Ovary (tissue), 9 donors: ENCODE results near the gene TEKT3. TPM values are rescaled to one million over a fixed set of nuclear protein-coding genes. Genes with fewer than 3 reads are reported as not detected.

Experiments used
- DNase-seq, 5 donors: peaks; one replicate each; pipeline ENCODE4 v3.0.0-alpha.2; 2019 to 2020
- H3K27ac ChIP-seq, 2 donors: fragments of 200-600 bp; one replicate each; pipeline versions ENCODE4 v1.5.1 to v1.8.0; 2019 to 2022
- H3K27me3 ChIP-seq: fragments of 200-600 bp; one replicate; pipeline ENCODE4 v1.8.0; 2022
- H3K36me3 ChIP-seq: fragments of 200-600 bp; sonication (generic); one replicate; pipeline ENCODE4 v1.5.1; 2019
- H3K4me1 ChIP-seq: one replicate; pipeline ENCODE4 v1.8.1; 2013; ENCODE audit warnings: mild to moderate bottlenecking, moderate library complexity; ENCODE audit not compliant: insufficient read depth
- H3K4me3 ChIP-seq: fragments of 200-600 bp; sonication (generic); one replicate; pipeline ENCODE4 v1.5.1; 2017
- H3K9me3 ChIP-seq, 2 donors: fragments of 200-600 bp in 1 of 2; sonication (generic) in 1 of 2; one replicate each; pipeline versions ENCODE4 v1.5.1 to v1.8.1; 2013 to 2019; ENCODE audit warnings: mild to moderate bottlenecking in 1 of 2, moderate library complexity in 1 of 2
- CTCF ChIP-seq, 3 donors: fragments of 450-650 bp in 2 of 3; fragments of 200-600 bp in 1 of 3; IDR thresholded peaks; one replicate each; pipeline versions ENCODE4 v1.5.1 to v1.8.0; 2016 to 2022; ENCODE audit warnings: antibody characterized with exemption in 3 of 3, mild to moderate bottlenecking in 1 of 3
- EP300 ChIP-seq: sonication (generic); formaldehyde crosslinking; IDR thresholded peaks from one replicate; pipeline ENCODE4 v1.6.1; 2017; ENCODE audit warnings: antibody characterized with exemption
- POLR2A ChIP-seq: fragments of 450-650 bp; IDR thresholded peaks from one replicate; pipeline ENCODE4 v1.6.1; 2017; ENCODE audit warnings: antibody characterized with exemption, mild to moderate bottlenecking, moderate library complexity
- WGBS, 3 donors: extraction: QIAGEN DNeasy Blood & Tissue Kit in 1 of 3; methylation state at CpG; one replicate each; pipeline versions ENCODE4 v1.1.5 to v1.1.7; 2013 to 2017; 5-methylcytosine and 5-hydroxymethylcytosine counted together
- intact Hi-C, 4 donors: fragments of 100-400 bp; cut with DNase I; formaldehyde crosslinking; loops; one replicate each; pipeline versions ENCODE4 v1.11.0 to v1.15.1; 2022 to 2023
- polyA plus RNA-seq, 2 donors: library from polyadenylated mRNA; stranded (reverse); fragments of 200-250 nt in 1 of 2; fragments of 350-450 nt in 1 of 2; fragmentation: Illumina TruSeq in 1 of 2; extraction: RNeasy Lipid Tissue Mini Kit (QIAGEN cat#74804) in 1 of 2; gene quantifications; one replicate each; pipeline ENCODE4 v1.2.3, GENCODE V29; 2013 to 2014
- total RNA-seq, 7 donors: library from RNA; depleted of rRNA in 2 of 7; stranded (reverse); fragments of >200 nt in 2 of 7; fragmentation: NEBNext Ultra II Directional in 3 of 7; extraction: Animal tissue kit (Norgen Biotek cat#: 25700) in 3 of 7; gene quantifications; one replicate each; pipeline versions ENCODE4 v1.1.0 to v1.2.4, GENCODE V29; 2016 to 2023
- donor health status: DM: no; HTN: no; CAD: no; lungs with moderate emphysema.
- donor health status: DM: no; HTN: no; CAD: no.
- donor health status: Bipolar disorder and iron deficiency.
- donor health status: DM: yes; HTN: yes; CAD: no.
- donor health status: DM: no; HTN: no; CAD: no.
- donor health status: DM: yes; HTN: yes; CAD: no.

Gene TEKT3
- total and polyA plus RNA-seq, 9 donors: 0.72 to 4.0 (median 1.6) TPM

DNA sequence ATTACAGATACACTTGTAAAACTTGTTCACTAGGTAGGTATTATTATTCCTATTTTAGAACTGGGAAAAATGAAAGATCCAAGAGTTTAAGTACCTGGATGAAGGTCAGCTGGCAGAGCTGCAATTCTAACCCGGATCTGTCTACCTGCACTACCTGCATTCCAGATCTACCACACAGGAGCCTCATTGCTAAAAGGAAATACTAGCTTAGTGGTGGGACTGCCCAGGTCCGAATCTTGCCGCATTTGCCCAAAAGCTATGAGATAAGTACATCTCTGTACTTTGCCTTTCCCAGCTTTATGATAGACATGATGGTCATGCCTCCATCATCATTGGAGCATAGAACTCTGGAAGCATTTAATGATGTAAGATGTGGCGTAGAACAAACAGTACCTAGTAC lies 36.8 kb upstream of the TEKT3 start:
- Histone ChIP-seq H3K27ac (no peak overlapping the region), H3K36me3 (no peaks in the 10 kb centered on the region), H3K27me3 (no peaks in the 10 kb centered on the region), H3K9me3 (no peaks in the 10 kb centered on the region), H3K4me1 (peaks cover 4% of the 10 kb centered on the region), H3K4me3 (no peak overlapping the region)
- WGBS, 3 donors: 86 to 90% (median 90%) methylated on average over 4 of the region's 4 CpGs
- TF ChIP-seq EP300 (no peak), POLR2A (no peak), CTCF (IDR thresholded peaks at IDR 0.05) (no peak)
- intact Hi-C loops: no loop called here
- DNase-seq: no peak

DNA sequence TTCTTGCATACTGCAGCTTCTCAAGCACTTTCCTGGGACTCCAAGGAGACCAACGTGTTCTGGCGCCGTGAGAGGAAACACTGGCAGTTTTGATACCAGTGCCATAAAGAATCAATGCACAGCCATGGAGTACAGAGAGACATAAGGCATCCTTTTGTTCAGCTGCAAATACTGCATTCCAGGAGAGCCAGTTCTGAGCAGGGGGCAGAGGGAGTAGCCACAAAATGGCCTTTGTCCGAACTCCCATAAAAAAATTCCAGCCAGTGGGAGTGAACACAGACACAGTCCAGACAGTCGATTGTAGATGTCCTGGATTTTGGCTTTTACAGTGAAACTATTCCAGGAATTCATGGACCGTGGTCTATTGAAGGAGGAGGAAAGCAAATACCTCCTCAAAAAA lies 36.2 kb upstream of the TEKT3 start:
- TF ChIP-seq EP300 (no peak), CTCF (IDR thresholded peaks at IDR 0.05) (no peak), POLR2A (no peak)
- Histone ChIP-seq H3K4me1 (peaks cover 4% of the 10 kb centered on the region), H3K36me3 (no peaks in the 10 kb centered on the region), H3K27me3 (no peaks in the 10 kb centered on the region), H3K4me3 (no peak overlapping the region), H3K27ac (no peak overlapping the region), H3K9me3 (no peaks in the 10 kb centered on the region)
- WGBS, 3 donors: 9 to 18% (median 15%) methylated on average over 6 of the region's 6 CpGs
- intact Hi-C loops: no loop called here
- DNase-seq: no peak

DNA sequence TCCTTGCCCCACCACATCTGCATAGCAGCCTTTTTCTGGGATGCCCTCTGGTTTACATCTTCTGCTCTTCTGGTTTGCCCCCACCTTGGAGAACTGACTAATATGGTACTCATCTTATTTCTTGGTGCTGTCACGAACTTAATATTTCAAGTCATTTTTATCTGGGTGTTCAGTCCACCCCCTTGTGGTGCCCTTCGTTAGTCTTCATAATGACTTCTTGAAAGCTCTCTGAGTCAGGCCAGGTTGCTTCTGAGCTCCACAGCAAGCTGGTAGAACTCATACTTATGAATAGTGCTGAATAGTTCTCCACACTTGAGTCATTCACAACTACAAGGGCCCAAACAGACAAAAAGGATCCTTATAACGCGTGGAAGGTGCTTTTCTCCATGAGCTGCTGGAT lies 35.8 kb upstream of the TEKT3 start:
- H3K9me3 ChIP-seq: no peaks in the 10 kb centered on the region
- H3K27me3 ChIP-seq: no peaks in the 10 kb centered on the region
- H3K4me1 ChIP-seq: peaks cover 4% of the 10 kb centered on the region
- no peak overlapping the region for H3K27ac ChIP-seq
- WGBS, 3 donors: 52 to 61% (median 54%) methylated on average over 4 of the region's 4 CpGs
- no peak for TF ChIP-seq CTCF (IDR thresholded peaks at IDR 0.05)
- TF ChIP-seq POLR2A: no peak
- no peak for TF ChIP-seq EP300
- H3K36me3 ChIP-seq: no peaks in the 10 kb centered on the region
- DNase-seq: no peak
- intact Hi-C loops: no loop called here
- no peak overlapping the region for H3K4me3 ChIP-seq

DNA sequence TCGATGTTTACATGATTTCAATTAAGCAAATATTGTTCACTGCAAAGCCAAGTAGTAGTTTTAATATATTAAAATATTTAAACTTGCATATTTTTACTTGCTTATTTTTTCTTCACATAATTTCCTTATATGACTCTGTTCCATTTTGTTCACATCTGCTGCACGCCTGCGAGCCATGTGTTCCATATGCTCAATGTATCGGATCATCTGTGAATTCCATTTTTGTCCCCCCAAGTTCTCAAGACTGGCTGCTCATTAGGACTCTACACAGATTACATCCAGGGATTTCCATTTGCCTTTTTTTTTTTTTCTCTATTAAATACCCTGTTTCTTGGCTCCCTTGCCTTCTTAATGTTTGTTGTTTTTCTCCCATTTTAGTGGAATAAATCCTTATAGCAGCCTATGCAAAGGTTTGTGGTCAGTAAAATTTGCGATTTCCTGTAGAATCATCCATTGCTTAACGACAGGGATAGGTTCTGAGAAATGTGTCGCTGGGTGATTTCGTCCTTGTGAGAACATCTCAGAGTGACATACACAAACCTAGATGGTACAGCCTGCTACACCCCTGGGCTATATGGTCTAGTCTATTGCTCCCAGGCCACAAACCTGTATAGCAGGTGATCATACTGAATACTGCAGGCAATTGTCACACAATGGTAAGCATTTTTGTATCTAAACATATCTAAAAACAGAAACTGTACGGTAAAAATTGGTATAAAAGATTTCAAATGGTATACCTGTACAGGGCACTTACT lies 30.2 kb upstream of the TEKT3 start:
- intact Hi-C loops: no loop called here
- no peaks in the 10 kb centered on the region for H3K4me1 ChIP-seq
- 78 to 93% (median 93%) methylated on average over 9 of the region's 9 CpGs for WGBS, 3 donors
- no peak overlapping the region for H3K27ac ChIP-seq
- DNase-seq: no peak
- H3K9me3 ChIP-seq: no peaks in the 10 kb centered on the region
- H3K4me3 ChIP-seq: no peak overlapping the region
- no peaks in the 10 kb centered on the region for H3K27me3 ChIP-seq
- no peaks in the 10 kb centered on the region for H3K36me3 ChIP-seq
- TF ChIP-seq POLR2A: no peak
- no peak for TF ChIP-seq EP300
- TF ChIP-seq CTCF (IDR thresholded peaks at IDR 0.05): no peak
